HT1080 (cell line): Measurements from ENCODE around the gene CLASRP. TPM values are rescaled to one million over a fixed set of nuclear protein-coding genes. Genes with fewer than 3 reads are reported as not detected.

Source experiments
- DNase-seq: peaks from one replicate; pipeline ENCODE4 v3.0.0-alpha.2; 2015; ENCODE audit warnings: low read depth
- total RNA-seq: library from RNA; depleted of rRNA; stranded (reverse); fragments of >200 nt; shearing (Covaris generic); gene quantifications from 2 replicates; pipeline ENCODE4 v1.2.3, GENCODE V29; 2014

CLASRP gene
- total RNA-seq, 1 experiment from 2014 or later, result 36.9 TPM

DNA sequence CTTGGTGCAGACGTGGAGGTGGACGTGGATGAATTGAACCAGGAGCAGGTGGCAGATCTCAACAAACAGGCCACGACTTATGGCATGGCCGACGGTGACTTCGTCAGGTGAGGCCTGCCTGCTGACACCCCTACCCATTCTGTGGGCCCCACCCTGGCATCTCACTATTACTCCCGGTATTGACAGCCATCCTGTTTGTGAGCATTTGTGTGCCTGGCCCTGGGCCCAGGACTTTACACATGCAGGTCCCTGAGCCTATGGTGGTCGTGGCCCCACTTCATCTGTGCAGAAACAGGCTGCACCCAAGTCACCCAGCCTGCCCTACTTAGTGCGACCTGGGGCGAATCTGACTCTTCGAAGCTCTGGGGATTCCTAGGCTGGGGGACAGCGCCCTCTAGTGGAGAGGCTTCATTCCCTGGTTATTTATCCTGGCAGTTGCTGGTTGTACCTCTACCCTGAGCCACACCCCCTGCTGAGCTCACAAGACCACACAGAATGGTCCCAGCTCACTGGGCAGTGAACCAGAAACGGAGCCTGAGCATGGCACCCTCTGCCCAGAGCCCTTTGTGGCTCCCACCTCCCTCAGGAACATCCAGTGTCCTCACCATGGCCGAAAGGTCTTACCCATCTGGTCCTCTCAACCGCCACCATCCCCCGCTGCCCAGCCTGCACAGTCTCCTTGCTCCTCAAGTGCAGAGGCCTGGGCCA is 20.6 kb downstream of the CLASRP start:
- DNase-seq, result peak; percentile 67

DNA sequence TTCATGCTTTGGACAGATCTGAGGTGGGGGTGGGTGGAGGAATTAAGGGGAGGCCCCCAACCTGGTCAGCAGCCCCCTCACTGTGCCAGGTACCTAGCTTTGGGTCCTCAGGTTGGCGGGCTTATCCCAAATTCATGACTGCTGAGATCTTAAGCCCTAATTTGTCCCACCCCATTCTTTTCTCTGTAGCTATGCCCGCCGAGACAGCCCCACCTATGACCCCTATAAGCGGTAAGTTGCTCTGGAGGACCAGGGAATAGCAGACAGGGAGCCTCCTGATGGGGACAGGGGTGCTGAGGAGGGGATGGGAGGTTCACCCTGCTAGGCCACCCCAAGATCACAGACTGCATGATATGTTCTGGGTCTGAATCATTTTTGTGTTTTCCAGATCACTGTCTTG is 23.1 kb downstream of the CLASRP start:
- DNase-seq, result no peak

DNA sequence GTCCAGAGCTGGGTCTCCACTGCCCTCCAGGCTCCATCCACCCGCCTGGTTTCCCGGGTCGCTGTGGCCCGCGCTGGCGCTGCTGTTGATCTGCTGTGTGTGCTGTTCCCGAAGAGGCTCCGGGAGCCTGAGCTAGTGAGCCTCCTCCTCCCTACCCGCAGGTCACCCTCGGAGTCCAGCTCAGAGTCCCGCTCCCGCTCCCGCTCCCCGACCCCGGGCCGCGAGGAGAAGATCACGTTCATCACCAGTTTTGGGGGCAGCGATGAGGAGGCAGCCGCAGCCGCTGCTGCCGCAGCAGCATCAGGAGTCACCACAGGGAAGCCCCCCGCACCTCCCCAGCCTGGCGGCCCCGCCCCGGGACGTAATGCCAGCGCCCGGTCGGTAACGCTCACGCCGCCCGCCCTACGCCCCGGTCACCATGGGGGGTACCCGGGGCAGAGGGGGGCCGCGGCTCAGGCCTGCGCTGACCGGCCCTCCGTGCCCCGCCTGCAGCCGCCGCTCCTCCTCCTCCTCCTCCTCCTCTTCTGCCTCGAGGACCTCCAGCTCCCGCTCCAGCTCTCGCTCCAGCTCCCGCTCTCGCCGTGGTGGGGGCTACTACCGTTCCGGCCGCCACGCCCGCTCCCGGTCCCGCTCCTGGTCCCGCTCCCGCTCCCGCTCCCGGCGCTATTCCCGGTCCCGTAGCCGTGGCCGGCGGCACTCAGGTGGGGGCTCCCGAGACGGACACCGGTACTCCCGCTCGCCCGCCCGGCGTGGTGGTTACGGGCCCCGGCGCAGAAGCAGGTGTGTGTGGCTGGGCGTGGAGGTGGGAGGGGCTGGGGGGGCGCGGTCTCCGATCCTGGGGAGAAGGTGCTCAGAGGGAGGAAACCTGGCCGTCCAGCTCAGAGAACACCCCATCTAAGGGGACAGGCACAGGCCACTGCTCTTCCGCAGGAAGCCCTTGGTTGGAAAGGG is 25.3 kb downstream of the CLASRP start:
- DNase-seq, result no peak

DNA sequence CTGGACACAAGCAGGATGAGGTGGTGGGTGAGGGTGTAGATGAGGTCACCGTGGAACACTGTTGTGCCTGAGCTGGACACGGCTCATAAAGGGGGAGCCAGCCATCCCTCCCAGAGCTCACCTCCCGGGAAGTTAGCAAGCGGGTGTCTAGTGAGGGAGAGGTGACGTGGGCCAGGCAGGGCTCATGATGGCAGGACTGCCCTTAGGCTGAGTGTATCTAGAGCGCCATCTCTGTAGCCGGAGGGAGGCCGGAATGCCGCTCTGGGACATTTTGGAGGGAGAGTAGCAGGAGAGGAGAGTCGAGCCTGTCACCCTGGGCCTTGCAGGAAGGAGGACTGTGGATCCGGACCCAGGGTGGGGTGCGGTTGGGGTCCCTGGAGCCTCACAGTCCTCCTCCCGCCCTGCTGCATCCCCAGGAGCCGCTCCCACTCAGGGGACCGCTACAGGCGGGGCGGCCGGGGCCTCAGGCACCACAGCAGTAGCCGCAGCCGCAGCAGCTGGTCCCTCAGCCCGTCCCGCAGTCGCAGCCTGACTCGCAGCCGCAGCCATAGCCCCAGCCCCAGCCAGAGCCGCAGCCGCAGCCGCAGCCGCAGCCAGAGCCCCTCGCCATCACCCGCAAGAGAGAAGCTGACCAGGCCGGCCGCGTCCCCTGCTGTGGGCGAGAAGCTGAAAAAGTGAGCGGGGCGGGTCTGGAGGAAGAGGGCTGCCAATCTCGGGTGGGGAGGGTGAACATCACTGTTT is 28.2 kb downstream of the CLASRP start:
- no peak for DNase-seq

DNA sequence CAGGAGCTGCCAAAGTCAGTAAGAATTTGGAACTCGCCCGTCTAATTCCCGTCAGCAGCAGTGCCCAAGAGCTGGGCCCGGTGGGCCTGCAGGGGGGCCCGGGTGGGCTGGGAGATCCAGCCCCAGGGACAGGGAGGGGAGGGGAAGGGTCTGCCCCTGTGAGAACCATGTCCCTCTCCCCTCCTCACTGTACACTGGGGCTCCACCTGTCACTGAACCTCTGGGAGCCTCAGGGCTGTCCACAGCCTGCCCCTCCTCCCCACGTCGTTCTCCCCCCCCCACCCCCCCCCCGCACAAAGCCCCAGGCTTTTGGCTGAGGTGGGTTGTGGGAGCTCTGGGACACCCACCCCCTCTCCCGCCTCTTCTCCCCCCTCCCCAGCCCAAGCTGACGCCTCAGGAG is 29.2 kb downstream of the CLASRP start:
- no peak for DNase-seq

DNA sequence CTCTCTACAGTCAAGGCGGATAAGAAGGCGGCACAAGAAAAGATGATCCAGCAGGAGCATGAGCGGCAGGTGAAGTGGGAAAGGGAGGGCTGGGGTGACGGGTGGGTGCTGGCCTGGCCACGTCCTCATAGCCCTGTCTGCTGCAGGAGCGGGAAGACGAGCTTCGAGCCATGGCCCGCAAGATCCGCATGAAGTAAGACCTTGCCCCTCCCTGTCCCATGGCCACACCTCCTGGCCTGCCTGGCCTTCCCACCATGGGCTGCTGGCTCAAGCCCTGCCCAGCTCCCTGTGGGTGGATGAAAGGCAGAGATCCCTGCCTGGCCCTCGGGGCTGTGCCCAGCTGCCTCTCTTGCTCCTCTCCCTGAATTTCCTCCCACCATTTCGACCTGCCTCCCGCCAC is 30.2 kb downstream of the CLASRP start:
- DNase-seq, result no peak

DNA sequence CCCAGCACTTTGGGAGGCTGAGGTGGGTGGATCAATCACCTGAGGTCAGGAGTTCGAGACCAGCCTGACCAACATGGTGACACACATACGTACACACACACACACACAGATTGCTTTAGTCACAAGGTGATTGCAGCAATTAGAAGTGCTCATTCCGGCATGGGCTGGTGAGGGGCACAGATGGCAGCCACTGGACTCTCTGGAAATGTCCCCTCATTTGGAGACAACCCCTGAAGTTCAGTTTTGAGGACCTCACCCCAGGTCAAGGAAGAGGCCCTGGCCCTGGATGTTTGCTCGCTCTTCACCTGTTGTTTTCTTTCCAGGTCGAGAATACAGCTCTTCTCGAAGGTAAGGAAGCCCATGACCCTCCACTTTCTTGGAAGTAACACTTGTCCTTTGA is 31.4 kb downstream of the CLASRP start:
- DNase-seq, result no peak

DNA sequence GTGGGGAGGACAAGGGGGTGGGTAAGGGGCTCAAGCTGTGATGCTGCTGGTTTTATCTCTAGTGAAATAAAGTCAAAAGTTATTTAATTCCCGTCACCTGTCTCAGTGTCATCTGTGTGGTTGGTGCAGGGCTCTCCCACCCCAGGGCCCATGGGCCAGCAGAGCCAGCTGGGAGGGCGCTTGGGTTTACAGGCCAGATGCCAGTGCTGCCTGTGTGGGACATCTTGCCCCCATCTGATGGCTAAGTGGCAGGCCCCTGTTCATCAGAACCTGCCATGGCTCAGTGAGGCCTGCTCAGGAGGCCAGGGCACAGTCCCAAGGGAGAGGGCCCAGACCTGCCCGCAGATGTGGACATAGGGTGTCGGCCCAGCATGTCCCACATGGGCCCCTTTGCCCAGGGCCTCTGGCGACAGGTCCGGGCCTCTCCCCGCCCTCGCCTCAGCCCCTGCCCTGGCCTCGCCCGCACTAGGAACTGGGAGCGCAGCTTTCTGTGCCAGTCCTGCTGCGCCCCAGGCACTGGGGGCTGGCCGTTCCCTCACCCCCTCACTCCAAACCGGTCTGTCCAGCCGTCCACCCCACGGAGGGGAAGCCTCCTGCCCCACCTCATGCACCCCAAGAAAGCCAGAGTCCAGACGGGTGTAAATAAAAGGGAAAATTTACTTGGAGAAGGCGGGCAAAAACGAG is 32.2 kb downstream of the CLASRP start:
- DNase-seq, result no peak

DNA sequence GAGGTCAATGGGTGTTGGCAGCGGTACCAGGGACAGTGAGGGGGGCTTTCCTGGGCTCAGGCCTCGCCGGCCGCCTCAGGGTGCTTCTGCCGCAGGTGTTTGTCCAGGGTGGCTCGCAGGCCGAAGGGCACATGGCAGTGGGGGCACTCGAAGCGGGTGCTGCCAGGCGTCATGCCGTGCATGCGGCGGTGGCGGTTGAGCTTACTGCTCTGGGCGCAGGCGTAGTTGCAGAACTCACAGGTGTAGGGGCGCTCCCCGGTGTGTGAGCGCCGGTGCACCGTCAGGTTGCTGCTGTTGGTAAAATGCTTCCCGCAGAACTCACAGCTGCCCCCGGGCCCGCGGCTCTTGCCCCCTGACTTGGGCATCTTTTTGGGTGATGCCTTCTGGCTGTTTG is 32.7 kb downstream of the CLASRP start:
- DNase-seq, result no peak

DNA sequence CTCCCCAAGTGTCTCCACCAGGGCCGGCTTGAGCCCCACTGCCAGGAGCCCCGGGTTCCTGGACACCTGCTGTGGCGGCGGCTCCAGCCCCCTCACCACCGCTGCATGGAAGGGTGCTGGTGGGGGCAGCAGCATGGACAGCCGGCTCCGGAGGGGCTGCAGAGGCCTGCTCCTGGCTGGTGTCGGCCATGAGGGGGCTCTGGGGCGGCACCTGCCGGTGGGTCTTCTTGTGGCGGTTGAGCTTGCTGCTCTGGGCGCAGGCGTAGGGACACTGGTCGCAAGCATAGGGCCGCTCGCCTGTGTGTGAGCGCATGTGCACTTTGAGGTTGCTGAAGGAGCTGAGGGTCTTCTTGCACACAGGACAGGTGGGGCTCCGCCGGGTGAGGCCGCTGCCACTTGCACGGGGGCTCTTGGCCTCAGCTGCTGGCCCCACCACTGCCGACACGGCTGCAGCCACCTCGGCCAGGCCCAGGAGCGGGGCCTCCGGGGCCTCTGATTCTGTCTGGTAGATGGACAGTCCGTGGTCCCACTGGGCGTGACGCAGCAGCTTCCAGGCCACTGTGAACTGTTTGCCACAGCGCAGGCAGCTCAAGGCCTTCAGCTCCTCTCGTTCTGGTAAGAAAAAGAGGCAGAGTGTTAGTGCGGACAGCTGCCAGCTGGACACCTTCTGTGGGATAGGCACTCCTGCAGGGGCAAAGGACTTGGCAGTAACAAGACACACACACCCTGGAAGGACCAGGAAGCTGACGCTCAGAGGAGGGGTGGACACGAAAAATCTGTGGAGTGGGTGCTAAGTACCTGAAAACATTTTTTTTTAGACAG is 33.3 kb downstream of the CLASRP start:
- DNase-seq, result no peak

DNA sequence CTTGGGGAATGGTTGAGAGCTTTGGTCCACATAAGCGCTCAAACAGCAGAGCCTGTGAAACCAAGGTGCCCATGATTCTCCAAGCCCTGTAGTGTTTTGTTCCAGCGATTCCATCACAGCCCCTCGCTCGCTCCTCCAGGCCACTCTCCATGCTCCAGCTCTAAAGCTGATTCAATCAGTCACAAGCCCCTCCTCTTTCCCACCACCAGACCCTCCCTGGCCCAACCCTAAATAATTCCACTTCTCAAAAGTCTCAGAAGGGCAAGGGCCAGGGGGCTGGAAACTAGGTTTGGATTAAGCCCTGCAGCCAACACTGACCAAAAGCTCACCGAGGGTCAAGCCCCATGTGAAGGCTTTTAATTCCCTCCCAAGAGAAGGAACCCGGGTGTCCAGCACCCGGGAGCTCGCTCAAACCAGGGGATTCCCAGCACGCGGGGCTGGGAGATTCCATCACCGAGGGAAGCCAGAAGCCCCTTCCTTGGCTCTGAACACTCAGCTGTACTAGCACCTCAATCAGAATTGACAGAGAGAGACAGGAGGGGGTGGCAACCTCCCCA is 36.0 kb downstream of the CLASRP start:
- DNase-seq, result no peak

DNA sequence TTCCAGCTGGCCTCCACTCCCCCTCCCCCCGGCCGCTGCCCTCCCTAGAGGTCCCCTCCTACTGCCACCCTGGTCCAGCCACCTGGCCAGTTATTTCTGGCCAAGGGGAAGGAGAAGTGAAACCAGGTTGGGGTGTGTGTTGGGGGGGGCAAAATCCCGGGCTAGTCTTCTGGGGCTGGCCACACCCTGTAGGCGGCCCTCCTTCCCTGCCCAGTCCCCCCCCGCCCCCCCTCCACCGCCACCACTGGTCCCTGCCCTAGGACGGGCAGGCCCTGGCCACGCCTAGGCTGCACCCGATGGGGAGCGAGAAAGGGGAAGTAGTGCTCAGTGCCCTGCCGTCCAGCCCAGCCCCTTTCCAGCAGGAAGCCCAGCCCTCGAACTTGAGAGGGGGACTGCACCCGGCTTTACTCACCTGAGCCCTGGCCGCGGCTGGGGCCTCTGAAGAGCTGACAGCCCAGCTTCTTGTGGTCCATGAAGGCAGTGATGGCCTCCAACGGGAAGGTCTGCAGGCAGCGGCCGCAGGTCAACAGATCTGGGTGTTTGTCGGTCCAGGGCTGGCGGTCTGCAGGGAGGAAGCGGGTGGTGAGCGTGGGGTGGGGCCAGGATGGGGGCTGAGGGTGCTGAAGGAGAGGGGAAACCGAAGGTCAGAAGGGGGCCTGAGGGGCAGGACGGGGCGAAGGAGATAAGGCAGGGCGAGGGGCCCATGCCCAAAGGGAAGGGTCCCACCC is 36.6 kb downstream of the CLASRP start:
- DNase-seq, result no peak

DNA sequence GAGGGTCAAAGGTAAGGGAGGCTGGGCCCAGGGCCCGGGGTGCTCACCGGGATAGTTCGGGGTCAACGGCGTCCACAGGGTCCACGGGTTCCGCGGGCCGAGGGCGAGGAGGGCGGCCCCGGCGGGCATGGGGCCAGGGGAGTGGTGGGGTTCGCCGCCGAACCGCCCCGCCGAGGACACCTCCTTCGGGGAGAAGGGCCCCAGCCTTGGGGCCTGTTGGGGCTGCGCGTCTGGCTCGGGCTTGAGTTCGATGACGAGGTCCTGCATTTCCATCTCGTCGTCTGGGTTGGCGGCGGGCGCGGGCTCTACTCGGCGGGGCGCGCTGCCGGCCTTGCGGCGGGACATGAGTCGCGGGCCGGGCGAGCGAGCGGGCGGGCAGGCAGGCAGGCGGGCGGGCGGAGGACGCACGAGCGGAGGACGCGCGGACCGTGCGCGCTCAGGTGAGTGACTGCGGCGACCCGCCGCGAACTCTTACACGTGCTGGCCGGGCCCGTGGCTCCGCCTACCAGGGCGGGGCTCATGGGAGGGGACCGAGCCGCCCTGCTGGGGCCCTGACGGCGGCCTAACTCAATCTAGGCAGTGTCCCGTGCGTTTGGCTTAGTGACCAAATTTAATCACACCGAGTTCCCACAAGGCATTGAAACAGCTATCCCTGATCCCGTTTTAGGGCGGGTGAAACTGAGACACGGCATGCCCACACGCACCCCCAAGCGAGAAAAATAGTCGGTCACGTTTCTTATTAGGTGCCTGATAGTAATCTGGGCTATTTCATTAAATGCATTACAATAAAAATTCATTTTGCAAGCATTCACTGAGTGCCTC is 37.4 kb downstream of the CLASRP start, which contains the start of gene ZNF296:
ZNF296 (minus strand) TSS at position 450 of the 822 bp plus-strand sequence; CDS start at position 345, 105 bp downstream.
- DNase-seq, result no peak

DNA sequence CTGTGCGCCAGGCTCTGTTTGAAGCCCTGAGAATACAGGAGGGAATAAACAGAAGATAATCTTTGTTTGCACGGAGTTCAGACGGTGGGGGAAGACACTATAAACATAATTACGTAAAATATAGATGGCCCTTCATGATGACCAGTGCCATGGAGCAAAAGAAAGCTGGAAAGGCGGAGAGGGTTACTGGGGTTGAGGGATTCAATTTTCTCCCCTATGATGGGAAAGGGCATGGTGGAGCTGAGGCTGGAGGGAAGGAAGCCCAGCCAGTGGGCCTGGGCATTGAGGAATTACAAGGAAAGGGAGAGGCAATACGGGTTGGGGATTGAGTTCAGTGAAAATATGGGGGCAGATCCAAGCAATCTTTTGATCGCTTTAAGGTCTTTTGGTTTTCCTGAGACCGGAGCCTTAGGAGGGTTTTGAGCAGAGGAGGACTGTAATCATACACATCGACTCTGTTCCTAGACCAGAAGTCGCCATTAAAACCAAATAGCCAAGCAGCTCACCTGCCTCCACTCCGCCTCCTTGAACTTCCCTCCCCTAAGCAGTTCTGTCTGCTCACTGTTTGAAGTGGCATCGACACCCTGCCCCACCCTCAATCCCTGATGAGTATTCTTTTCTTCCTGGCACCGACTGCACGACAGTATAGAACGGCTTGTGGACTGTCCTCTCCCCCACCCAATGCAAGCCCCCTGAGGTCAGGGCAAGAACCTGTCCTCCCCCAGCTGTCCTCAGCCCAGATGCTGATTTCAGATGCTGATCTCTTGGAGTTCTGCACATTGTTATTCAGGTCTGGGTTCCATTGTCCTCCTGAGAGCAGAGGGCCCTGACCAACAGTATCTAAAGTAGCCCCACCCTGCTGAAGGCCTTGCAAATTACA is 38.2 kb downstream of the CLASRP start:
- DNase-seq, result no peak

DNA sequence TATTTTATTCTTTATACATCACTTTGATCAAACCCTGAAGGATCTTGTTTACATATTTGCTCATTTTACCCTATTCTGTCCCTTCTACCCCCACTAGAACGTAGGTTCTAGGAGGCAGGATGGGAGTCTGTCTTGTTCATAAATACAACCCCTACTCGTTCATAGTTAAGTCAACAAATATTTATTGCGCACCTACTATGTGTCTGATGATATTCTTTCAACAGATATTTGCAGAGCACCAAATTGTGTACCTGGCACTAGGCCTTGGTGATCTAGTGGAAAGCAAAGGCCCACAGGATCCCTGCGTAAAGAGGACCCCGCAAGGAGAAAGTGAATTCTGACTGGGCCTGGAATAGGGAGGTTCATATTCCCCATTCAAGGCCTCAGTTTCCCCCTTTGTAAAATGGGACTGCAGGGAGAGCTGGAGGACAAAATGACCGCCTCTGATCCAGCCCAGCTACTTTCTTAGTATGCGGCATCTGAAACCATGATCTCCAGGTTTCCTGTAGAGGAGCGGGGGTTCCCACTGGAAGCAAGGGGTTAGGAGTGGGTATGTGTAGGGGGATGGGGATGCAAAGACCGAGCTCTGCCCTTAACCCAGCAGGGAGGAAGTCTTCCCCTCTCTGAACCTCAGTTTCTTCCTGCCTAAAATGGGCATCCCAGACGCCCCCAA is 39.7 kb downstream of the CLASRP start:
- no peak for DNase-seq

DNA sequence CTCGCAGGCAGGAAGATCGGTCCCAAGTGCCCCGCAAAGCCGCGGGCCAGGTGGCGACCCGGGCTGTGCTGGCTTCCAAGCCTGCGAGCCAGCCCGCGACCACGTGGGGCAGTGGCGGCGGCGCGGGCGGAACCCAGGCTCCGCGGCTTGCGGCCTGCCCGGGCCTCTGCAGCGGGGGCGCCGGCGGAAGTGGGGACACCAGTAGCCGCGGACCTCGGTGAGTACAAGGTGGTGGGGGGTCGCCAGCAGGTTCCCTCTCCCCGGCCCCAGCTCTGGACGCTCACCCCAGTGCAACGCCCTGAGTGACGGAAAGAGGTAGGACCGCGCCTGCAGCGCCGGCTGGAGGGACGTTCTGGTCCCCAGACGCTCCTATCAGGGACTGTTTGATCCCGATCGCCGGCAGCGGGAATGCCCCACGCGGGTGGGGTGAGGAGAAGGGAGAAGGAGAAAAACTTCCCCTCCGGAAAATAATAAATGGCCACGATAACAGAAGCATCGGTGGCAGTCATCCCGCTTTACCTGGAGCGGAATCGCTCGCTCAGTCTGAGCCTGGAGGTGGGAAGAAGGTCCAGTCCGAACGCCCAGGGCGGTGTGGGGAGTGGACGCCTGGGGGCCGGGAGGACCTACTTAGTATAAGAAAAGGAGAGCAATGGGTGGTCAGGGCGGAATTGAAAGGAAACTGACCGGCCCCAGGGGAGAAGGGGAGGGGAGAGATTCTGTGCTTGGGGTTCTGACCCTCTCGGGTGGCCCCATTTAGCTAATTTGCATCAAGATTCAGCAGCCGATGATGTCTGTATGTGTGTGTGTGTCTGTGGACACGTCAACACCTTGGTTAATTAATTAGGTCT is 40.4 kb downstream of the CLASRP start, which contains the start of gene GEMIN7:
GEMIN7 (plus strand) TSS at position 198 of the 848 bp plus-strand sequence. CDS start 10,855 bp downstream, outside the sequence.
- DNase-seq, result peak; percentile 71
